HG02763 (cell line): ENCODE data around the gene KLK15.

Experiments used
- ATAC-seq: cut with Tn5 transposase; IDR thresholded peaks from one replicate; pipeline ENCODE4 v1.9.1; 2021; ENCODE audit warnings: mild to moderate bottlenecking, moderate library complexity; ENCODE audit not compliant: unreplicated experiment

The KLK15 gene

GRCh38 chr19:50779504-50780457, 53.6 kb downstream of the KLK15 start:
- ATAC-seq = no peak

GRCh38 chr19:50778906-50779430, 54.4 kb downstream of the KLK15 start:
- ATAC-seq = no peak

GRCh38 chr19:50777830-50778303, 55.5 kb downstream of the KLK15 start:
- ATAC-seq = no peak

GRCh38 chr19:50777261-50777660, 56.1 kb downstream of the KLK15 start:
- no peak for ATAC-seq

- no peak for ATAC-seq
Observed at GRCh38 chr19:50776131-50776530, 57.2 kb downstream of the KLK15 start.
